Fibroblast of lung (primary cell): ENCODE results near the gene CENPB.

Experiments
- CTCF ChIP-seq, 2 donors: IDR thresholded peaks in 1 of 2; conservative IDR thresholded peaks in 1 of 2; 1 replicate in 1 of 2; 2 replicates in 1 of 2; pipeline ENCODE4 v1.5.1; 2011 to 2012; ENCODE audit warnings: low read length in 2 of 2, control low read depth in 1 of 2, inconsistent platforms in 1 of 2, low read depth in 1 of 2, mild to moderate bottlenecking in 1 of 2
- EZH2 ChIP-seq: IDR thresholded peaks from 2 replicates; pipeline ENCODE4 v1.5.1; 2012; ENCODE audit warnings: low read length, control low read depth, mild to moderate bottlenecking; ENCODE audit errors: missing control alignments

- TF ChIP-seq CTCF (conservative IDR thresholded peaks at IDR 0.05 in 1 of 2, IDR thresholded peaks at IDR 0.05 in 1 of 2; ENCODE audit: low read depth in 1 of 2, low read length in 2 of 2) (no peak), EZH2 (no peak)
Measured at GRCh38 chr20:3803289-3803688, 16.7 kb upstream of the CENPB start.
